ENCODE data around the gene PADI6. TPM values are rescaled to one million over a fixed set of nuclear protein-coding genes. Genes with fewer than 3 reads are reported as not detected.
A peak's percentile ranks its signal among the peaks of the same experiment; 100 is the strongest.

Gene PADI6
- total RNA-seq, 1 experiment from 2014 or later = not detected

GRCh38 chr1:17351598-17352324, 20.2 kb upstream of the PADI6 start:
- in situ Hi-C loops (cut with HindIII; ENCODE audit: low pct_unique_long_range_greater_than_20kb, low sequenced_read_pairs) = no loop called here

DNA sequence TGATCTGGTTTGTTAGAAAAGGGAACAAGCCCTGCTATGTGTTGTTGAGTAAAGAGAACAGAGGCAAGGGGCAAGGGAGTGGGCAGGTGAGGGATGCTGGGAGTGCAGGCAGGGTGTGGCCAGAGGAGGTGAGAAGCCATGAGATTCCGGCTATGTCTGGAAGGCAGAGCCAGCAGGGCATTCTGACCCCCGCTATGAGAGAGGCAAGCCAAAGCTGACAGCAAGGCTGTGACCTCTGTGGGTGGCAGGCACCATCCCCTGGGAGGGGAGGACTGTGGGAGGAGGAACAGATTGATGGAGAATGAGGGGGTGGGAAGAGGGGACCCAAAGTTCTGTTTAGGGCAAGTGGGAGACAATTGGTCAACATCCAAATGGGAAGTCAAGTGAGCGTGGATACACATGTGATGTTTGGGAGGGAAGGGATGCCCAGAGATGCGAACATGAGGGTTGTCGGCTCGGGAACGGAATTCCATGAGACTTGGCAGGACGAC, 19.5 kb upstream of the PADI6 start:
- in situ Hi-C loops (cut with HindIII; ENCODE audit: low pct_unique_long_range_greater_than_20kb, low sequenced_read_pairs) = no loop called here

More at GRCh38 chr1:17351598-17352324, 20.2 kb upstream of the PADI6 start:
- DNase-seq (ENCODE audit: low read depth) = no peak

GRCh38 chr1:17355898-17356297, 16.1 kb upstream of the PADI6 start:
- in situ Hi-C loops (cut with HindIII; ENCODE audit: low pct_unique_long_range_greater_than_20kb, low sequenced_read_pairs) = no loop called here

More for the DNA sequence above, 19.5 kb upstream of the PADI6 start:
- no peak for DNase-seq (ENCODE audit: low read depth)

GRCh38 chr1:17356387-17357026, 15.5 kb upstream of the PADI6 start:
- no peak for DNase-seq (ENCODE audit: low read depth)
- in situ Hi-C loops (cut with HindIII; ENCODE audit: low pct_unique_long_range_greater_than_20kb, low sequenced_read_pairs) = no loop called here

More at GRCh38 chr1:17355898-17356297, 16.1 kb upstream of the PADI6 start:
- no peak for DNase-seq (ENCODE audit: low read depth)

DNA sequence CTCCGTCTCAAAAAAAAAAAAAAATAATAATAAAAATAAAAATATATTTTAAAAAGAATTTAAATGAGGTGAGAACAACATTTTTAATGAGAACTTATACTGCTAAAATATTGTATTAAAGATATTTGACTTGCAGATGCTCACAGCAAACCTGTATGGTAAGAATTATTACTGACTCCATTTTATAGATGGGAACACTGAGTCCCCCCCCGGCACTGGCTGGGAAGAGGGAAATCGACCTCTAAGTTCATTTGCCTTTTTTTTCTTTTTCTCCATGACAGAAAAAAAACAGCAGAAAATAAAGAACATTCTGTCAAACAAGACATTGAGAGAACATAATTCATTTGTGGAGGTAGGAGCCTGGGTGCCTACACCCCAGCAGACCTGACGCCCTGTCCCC, 13.4 kb upstream of the PADI6 start:
- in situ Hi-C loops (cut with HindIII; ENCODE audit: low pct_unique_long_range_greater_than_20kb, low sequenced_read_pairs) = no loop called here
- DNase-seq (ENCODE audit: low read depth) = no peak

DNA sequence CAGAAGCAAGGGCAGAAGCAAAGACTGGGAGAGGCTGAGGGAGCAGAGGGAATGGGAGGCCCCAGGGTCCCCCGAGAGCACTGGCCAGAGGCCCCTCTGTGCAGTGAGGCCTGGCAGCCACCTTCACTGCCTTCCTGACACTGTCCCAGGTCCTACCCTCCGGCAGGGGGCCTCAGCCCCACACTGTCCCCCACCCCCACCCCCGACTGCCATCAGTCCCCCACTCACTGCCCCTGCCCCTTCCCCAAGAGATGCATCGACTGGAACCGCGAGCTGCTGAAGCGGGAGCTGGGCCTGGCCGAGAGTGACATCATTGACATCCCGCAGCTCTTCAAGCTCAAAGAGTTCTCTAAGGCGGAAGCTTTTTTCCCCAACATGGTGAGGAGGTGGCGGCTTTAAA, 13.0 kb upstream of the PADI6 start:
- DNase-seq (ENCODE audit: low read depth) = no peak
- in situ Hi-C loops (cut with HindIII; ENCODE audit: low pct_unique_long_range_greater_than_20kb, low sequenced_read_pairs) = no loop called here

DNA sequence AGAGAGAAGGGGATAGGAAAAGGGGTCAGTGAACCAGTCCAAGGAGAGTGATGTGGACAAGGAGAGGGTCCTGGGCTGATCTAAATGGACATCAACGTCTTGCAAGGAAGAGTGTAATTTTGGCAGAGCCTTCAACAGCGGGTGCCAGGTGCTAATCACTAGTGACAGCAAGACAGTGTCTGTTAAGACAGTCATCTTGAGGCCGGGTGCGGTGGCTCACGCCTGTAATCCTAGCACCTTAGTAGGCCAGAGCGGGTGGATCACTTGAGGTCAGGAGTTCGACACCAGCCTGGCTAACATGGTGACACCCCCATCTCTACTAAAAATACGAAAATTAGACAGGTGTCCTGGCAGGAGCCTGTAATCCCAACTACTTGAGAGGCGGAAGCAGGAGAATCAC, 12.2 kb upstream of the PADI6 start:
- DNase-seq (ENCODE audit: low read depth) = no peak
- in situ Hi-C loops (cut with HindIII; ENCODE audit: low pct_unique_long_range_greater_than_20kb, low sequenced_read_pairs) = no loop called here

- in situ Hi-C loops (cut with HindIII; ENCODE audit: low pct_unique_long_range_greater_than_20kb, low sequenced_read_pairs) = no loop called here
- DNase-seq (ENCODE audit: low read depth) = no peak
These were observed 11.6 kb upstream of the PADI6 start for GRCh38 chr1:17360272-17360956.

DNA sequence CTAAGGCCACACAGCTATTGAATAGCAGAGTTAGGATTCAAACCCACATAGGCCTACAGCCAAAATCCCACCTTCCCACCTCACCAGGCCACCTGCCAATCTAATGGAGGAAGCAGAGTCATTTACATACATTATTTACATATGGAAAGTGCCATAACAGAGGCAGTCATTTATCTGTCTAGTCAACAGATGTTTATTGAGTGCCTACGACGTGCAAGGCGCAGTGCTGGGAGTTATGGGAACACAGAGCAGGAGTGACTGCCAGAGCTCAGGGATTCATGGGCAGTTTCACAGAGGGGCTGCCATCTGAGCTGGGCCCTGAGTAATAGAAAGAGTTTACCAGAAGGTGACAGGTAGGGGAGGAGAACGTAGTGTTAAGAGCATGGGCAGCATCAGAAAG, 10.3 kb upstream of the PADI6 start:
- DNase-seq (ENCODE audit: low read depth) = no peak
- in situ Hi-C loops (cut with HindIII; ENCODE audit: low pct_unique_long_range_greater_than_20kb, low sequenced_read_pairs) = no loop called here

GRCh38 chr1:17363351-17363750, 8.6 kb upstream of the PADI6 start:
- DNase-seq (ENCODE audit: low read depth) = no peak
- in situ Hi-C loops (cut with HindIII; ENCODE audit: low pct_unique_long_range_greater_than_20kb, low sequenced_read_pairs) = no loop called here

DNA sequence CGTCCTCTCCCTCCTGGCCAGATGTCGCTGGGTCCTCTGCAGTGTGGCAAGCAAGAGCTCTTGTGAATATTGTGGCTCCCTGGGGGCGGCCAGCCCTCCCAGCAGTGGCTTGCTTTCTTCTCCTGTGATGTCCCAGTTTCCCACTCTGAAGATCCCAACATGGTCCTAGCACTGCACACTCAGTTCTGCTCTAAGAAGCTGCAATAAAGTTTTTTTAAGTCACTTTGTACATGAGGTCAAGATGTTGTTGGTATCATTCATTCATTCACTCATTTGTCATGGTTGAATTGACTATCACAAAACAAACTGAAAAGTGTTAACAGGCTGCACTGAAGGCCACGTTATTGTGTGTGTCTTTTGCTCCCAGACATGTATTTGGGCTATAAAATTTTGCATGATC, 8.2 kb upstream of the PADI6 start:
- no peak for DNase-seq (ENCODE audit: low read depth)
- in situ Hi-C loops (cut with HindIII; ENCODE audit: low pct_unique_long_range_greater_than_20kb, low sequenced_read_pairs) = no loop called here

- in situ Hi-C loops (cut with HindIII; ENCODE audit: low pct_unique_long_range_greater_than_20kb, low sequenced_read_pairs) = no loop called here
- no peak for DNase-seq (ENCODE audit: low read depth)
These were observed 6.7 kb upstream of the PADI6 start for GRCh38 chr1:17365293-17365692.

DNA sequence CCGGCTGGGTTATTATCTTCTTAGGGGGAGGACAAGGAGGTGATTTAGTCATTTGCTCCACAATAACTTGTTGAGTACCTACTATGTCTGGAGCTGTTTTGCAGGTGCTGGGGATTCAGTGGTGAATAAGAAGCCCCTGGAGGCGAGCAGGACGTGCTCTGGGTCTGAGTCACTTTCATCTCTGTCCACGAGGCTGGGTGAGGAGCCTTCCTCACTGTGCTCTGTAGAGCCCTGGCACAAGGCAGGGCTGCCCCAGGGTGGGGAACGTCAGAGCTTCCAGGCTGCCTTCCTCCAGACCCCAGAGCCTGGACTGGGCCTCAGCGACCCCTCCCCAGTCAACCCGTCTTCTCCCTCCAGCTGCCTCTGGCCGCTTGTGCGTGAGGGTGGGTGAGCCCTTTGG, 2.5 kb upstream of the PADI6 start:
- DNase-seq (ENCODE audit: low read depth) = no peak
- in situ Hi-C loops (cut with HindIII; ENCODE audit: low pct_unique_long_range_greater_than_20kb, low sequenced_read_pairs) = no loop called here

DNA sequence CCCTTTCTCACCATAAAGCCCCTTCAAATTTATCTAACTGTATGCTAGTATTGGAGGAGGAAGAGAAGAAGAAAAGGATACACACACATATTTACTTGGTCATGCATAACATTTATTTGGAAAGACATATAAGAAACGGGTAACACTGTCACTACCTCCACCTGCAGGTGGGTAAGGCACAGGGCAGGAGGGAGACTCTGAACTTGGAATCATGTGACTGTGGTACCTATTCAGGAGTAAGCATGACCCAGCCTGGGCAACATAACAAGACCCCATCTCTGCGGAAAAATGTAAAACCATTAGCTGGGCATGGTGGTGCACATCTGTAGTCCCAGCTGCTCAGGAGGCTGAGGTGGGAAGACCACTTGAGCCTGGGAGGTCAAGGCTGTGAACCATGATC, 1.4 kb upstream of the PADI6 start:
- in situ Hi-C loops (cut with HindIII; ENCODE audit: low pct_unique_long_range_greater_than_20kb, low sequenced_read_pairs) = no loop called here
- DNase-seq (ENCODE audit: low read depth) = peak; percentile 18

DNA sequence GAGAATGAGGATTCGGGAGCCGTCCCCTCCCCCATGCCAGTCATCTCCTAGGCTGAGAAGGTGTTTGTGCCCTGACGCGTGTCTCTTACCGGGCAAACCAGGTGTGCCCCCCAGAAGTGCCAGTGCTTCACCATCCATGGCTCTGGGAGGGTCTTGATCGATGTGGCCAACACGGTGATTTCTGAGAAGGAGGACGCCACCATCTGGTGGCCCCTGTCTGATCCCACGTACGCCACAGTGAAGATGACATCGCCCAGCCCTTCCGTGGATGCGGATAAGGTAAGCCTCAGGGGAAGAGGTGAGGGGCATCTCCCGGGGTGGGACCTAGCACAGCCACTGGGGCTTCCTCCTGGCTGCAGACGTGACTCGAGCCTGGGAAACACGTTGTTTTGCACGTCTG, 959 bp downstream of the PADI6 start:
- no peak for DNase-seq (ENCODE audit: low read depth)
- in situ Hi-C loops (cut with HindIII; ENCODE audit: low pct_unique_long_range_greater_than_20kb, low sequenced_read_pairs) = no loop called here

DNA sequence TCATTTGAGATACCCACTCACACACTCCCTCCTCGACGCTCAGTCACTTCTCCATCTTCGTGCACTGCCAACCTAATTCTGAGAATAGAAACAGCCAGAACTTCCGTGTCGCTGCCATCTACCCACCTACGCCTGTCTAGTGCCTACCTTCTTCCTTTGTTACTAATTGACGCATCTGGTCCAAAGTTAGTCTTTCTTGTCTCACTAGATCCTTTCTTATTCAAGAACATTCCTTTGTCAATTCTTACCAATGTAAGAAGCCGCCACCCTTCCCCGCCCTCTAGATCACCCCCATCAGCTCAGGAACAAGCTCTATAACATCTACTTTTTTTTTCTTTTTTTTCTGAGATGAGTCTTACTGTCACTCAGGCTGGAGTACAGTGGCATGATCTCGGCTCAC, 3.7 kb downstream of the PADI6 start:
- in situ Hi-C loops (cut with HindIII; ENCODE audit: low pct_unique_long_range_greater_than_20kb, low sequenced_read_pairs) = no loop called here

DNA sequence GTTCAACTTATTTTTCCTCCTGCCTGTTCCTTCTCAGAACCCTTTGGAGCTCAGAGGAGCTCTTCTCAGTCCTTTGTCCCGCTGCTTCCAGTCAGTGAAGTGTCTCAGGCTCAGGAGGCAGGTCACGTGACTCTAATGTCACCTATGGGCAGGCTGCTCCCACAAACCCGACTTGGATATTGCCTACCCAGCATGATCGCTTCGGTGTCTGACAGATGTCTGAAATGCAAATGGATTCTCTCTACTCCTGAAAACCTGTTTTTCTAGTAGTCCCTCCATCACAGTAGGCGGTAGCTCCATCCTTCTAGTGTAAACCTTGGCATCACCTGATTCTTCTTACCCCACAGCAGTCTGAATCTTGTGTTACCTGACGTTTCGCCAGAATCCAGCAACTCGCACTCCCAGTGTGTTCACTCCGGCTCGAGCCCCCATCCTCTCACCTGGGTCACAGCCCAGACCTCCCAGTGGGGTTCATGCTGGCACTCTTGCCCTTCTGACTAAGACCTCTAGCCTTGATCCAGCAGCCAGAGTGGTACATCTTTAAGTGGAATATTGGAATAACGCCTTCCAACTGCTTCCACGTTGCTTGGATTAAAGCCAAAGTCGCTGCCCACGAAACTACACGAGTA, 5.4 kb downstream of the PADI6 start:
- in situ Hi-C loops (cut with HindIII; ENCODE audit: low pct_unique_long_range_greater_than_20kb, low sequenced_read_pairs) = no loop called here
- no peak for DNase-seq (ENCODE audit: low read depth)

More for the DNA sequence above, 3.7 kb downstream of the PADI6 start:
- DNase-seq (ENCODE audit: low read depth) = no peak

GRCh38 chr1:17381161-17381560, 9.2 kb downstream of the PADI6 start:
- DNase-seq (ENCODE audit: low read depth) = no peak
- in situ Hi-C loops (cut with HindIII; ENCODE audit: low pct_unique_long_range_greater_than_20kb, low sequenced_read_pairs) = no loop called here

DNA sequence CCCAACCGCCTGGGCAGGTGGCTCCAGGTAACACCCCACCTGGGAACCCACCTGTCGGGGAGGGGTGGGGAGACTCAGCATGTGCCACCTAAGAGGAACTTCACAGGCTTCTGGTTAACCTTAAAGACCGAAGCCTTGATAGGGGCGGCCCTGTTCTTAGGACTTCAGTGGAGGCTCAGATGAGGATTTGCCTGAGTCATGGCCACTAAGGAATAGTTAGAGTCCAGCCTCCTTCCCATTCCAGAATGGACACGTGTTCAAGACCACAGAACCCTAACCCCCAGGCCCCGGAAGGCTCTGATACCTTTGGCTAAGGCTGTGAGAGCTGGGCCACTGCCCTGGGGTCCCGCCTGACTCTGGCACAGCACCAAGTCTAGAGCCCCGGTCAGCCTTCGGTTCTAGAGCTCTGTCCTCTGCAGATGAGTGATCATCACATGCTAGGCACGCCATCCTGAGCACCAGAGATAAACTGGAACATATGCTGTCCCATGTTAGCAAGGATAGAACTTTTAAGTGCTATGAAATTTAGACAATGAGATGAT, 20.3 kb downstream of the PADI6 start:
- in situ Hi-C loops (cut with HindIII; ENCODE audit: low pct_unique_long_range_greater_than_20kb, low sequenced_read_pairs) = no loop called here
- no peak for DNase-seq (ENCODE audit: low read depth)

Measured in Caki2 (cell line).